GM12878 (cell line): ENCODE results near the gene HDAC9. TPM values are rescaled to one million over a fixed set of nuclear protein-coding genes. Genes with fewer than 3 reads are reported as not detected.

Experiments used
- ATAC-seq: fragments of 200-7000 bp; cut with Tn5 transposase; 3 replicates; pipeline ENCODE4 v1.9.1; 2020; ENCODE audit warnings: mild to moderate bottlenecking, moderate library complexity
- BruUV-seq: library from RNA; stranded (reverse); fragments of 400-500 nt; replicated peaks from 2 replicates; lab custom pipeline; 2021; lab: Mats Ljungman, UMichigan
- CTCF ChIA-PET: fragments of 300-600 bp; sonication (Branson Sonifier 250); formaldehyde crosslinking; extraction: SDS; loops from one replicate; lab custom pipeline; 2021; ENCODE audit warnings: inconsistent platforms; lab: Yijun Ruan, JAX
- POLR2A ChIA-PET: fragments of 350-600 bp; formaldehyde crosslinking; extraction: SDS; loops from one replicate; lab custom pipeline; 2021; ENCODE audit warnings: inconsistent platforms; lab: Charles Lee
- RAD21 ChIA-PET: fragments of 300-600 bp; sonication (Branson Sonifier 250); formaldehyde crosslinking; loops from one replicate; lab custom pipeline; 2023; ENCODE audit warnings: antibody characterized with exemption; ENCODE audit not compliant: unreplicated experiment; lab: Charles Lee
- SMC1A ChIA-PET: fragments of 300-600 bp; sonication (Branson Sonifier 250); formaldehyde crosslinking; loops from one replicate; lab custom pipeline; 2023; ENCODE audit not compliant: unreplicated experiment, uncharacterized antibody; lab: Charles Lee
- DNase-seq: peaks from one replicate; pipeline ENCODE4 v3.0.0-alpha.2; 2011; ENCODE audit warnings: low read depth, low spot score
- FAIRE-seq: peaks from 3 replicates; lab custom pipeline; 2011; peaks lifted over from hg19 to GRCh38; lab: Jason Lieb, UNC
- H2AFZ ChIP-seq: 2 replicates; pipeline ENCODE4 v1.6.0; 2011; ENCODE audit warnings: low read depth, low read length, control low read depth; ENCODE audit not compliant: control insufficient read depth
- H3K27ac ChIP-seq: 2 replicates; pipeline ENCODE4 v1.5.1; 2011; ENCODE audit warnings: control low read depth; ENCODE audit not compliant: control insufficient read depth, insufficient read depth
- H3K27me3 ChIP-seq, 2 experiments: replicated peaks in 1 of 2; 2 replicates each; pipeline versions ENCODE4 v1.6.0 to v1.6.1; 2011; ENCODE audit warnings: low read length in 1 of 2; ENCODE audit not compliant: control insufficient read depth in 2 of 2, insufficient read depth in 2 of 2
- H3K36me3 ChIP-seq, 2 experiments: 2 replicates each; pipeline ENCODE4 v1.5.1; 2011; ENCODE audit warnings: low read length in 1 of 2; ENCODE audit not compliant: control insufficient read depth in 2 of 2, insufficient read depth in 2 of 2
- H3K4me1 ChIP-seq: 2 replicates; pipeline ENCODE4 v1.6.1; 2011; ENCODE audit warnings: mild to moderate bottlenecking, low read length, moderate library complexity, mixed read lengths; ENCODE audit not compliant: control insufficient read depth, insufficient read depth
- H3K4me2 ChIP-seq: 2 replicates; pipeline ENCODE4 v1.6.0; 2011; ENCODE audit warnings: control low read depth; ENCODE audit not compliant: control insufficient read depth, insufficient read depth
- H3K4me3 ChIP-seq: fragments of 200-600 bp; sonication (generic); 2 replicates; pipeline ENCODE4 v1.5.1; 2016
- H3K79me2 ChIP-seq: 2 replicates; pipeline ENCODE4 v1.6.0; 2011; ENCODE audit warnings: low read length; ENCODE audit not compliant: control insufficient read depth, insufficient read depth
- H3K9ac ChIP-seq: 2 replicates; pipeline ENCODE4 v1.8.0; 2011; ENCODE audit warnings: low read length, control low read depth, mixed read lengths; ENCODE audit not compliant: control insufficient read depth, insufficient read depth
- H3K9me3 ChIP-seq: replicated peaks from 3 replicates; pipeline ENCODE4 v1.5.1; 2011; ENCODE audit warnings: mild to moderate bottlenecking, low read length; ENCODE audit not compliant: control insufficient read depth, insufficient read depth
- H4K20me1 ChIP-seq: 2 replicates; pipeline ENCODE4 v1.6.0; 2011; ENCODE audit not compliant: control insufficient read depth, insufficient read depth
- ATF7 ChIP-seq: fragments of 450-650 bp; IDR thresholded peaks from 2 replicates; pipeline ENCODE4 v1.6.1; 2016; ENCODE audit warnings: low read depth, mild to moderate bottlenecking
- PML ChIP-seq: IDR thresholded peaks from 2 replicates; pipeline ENCODE4 v1.6.1; 2012; ENCODE audit warnings: low read length, inconsistent platforms
- ZNF622 ChIP-seq: fragments of 450-650 bp; IDR thresholded peaks from 2 replicates; pipeline ENCODE4 v1.6.1; 2017; ENCODE audit warnings: mild to moderate bottlenecking, inconsistent platforms
- WGBS: methylation state at CpG from one replicate; pipeline ENCODE4 v1.1.6; 2016; ENCODE audit warnings: low lambda C conversion rate; ENCODE audit not compliant: insufficient replicate concordance, insufficient coverage; ENCODE audit errors: missing lambda C conversion rate; 5-methylcytosine and 5-hydroxymethylcytosine counted together
- in situ Hi-C: fragments of 300-500 bp; cut with MboI; formaldehyde crosslinking; loops from 9 replicates; pipeline ENCODE4 v1.14.3; 2018; ENCODE audit warnings: mixed read lengths
- intact Hi-C: fragments of 100-400 bp; cut with micrococcal nuclease; formaldehyde crosslinking; loops from one replicate; pipeline ENCODE4 v1.14.2; 2022; ENCODE audit not compliant: unreplicated experiment
- polyA plus RNA-seq, 11 experiments: library from polyadenylated mRNA; depleted of rRNA in 4 of 11; unstranded in 6 of 11; stranded (reverse) in 5 of 11; fragments of >200 nt; fragmentation: Nextera tagmentation in 4 of 11; fragmentation: Illumina TruSeq in 1 of 11; extraction: Ambion mirVana in 4 of 11; extraction: Trizol in 1 of 11; gene quantifications; 1 replicate in 1 of 11; 2 replicates in 10 of 11; pipeline versions ENCODE4 v1.2.1 to v1.2.3, GENCODE V29; 2011 to 2016; ENCODE audit warnings: inconsistent platforms in 2 of 11, missing spikeins in 2 of 11, low read depth in 1 of 11
- total RNA-seq, 4 experiments: library from RNA; depleted of rRNA in 3 of 4; stranded (reverse); fragments of >200 nt in 3 of 4; fragmentation: Illumina TruSeq in 1 of 4; extraction: Trizol in 1 of 4; gene quantifications; 2 replicates each; pipeline versions ENCODE4 v1.2.1 to v1.2.3, GENCODE V29; 2013 to 2021
- TF ChIP-seq, protein P1 (sequence below): fragments of 450-650 bp; IDR thresholded peaks from 2 replicates; pipeline ENCODE4 v1.6.1; 2017; ENCODE audit warnings: low read depth, mild to moderate bottlenecking, moderate library complexity
- TF ChIP-seq, protein P2 (sequence below): fragments of 450-650 bp; IDR thresholded peaks from 2 replicates; pipeline ENCODE4 v1.6.1; 2014; ENCODE audit warnings: mild to moderate bottlenecking

HDAC9 gene
- total and polyA plus RNA-seq, 10 of the 15 experiments (the other 5 are each of a cell fraction or from before 2014, with no cell fraction given) = 0.73 to 12.8 (median 0.92) TPM

DNA sequence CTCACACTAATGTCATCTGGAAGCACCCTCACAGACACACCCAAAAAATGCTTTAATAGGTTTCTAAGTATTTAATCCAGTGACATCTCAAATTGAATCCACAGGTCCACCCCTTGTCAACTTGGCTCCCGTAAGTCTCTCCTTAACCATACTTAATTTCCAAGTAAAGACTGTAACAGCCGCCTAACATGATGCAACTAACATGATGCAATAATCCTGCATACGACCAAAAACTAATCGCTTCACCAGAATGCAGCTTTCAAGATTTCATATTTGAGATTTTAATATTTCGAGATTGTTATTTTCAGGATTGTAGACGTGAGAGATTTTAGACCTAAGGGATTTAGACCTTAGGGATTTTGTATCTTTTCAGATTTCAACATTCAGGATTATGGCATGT lies 3.7 kb upstream of the HDAC9 start:
- no peak for ATAC-seq
- Histone ChIP-seq H3K27me3 (no peaks in the 10 kb centered on the region), H3K79me2 (no peaks in the 10 kb centered on the region), H4K20me1 (no peaks in the 10 kb centered on the region), H3K27ac (no peak overlapping the region)
- no TSS peak for BruUV-seq
- TF ChIP-seq ZNF622 = no peak
- TF ChIP-seq, protein P1, sequence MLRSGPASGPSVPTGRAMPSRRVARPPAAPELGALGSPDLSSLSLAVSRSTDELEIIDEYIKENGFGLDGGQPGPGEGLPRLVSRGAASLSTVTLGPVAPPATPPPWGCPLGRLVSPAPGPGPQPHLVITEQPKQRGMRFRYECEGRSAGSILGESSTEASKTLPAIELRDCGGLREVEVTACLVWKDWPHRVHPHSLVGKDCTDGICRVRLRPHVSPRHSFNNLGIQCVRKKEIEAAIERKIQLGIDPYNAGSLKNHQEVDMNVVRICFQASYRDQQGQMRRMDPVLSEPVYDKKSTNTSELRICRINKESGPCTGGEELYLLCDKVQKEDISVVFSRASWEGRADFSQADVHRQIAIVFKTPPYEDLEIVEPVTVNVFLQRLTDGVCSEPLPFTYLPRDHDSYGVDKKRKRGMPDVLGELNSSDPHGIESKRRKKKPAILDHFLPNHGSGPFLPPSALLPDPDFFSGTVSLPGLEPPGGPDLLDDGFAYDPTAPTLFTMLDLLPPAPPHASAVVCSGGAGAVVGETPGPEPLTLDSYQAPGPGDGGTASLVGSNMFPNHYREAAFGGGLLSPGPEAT = no peak
- TF ChIP-seq PML = no peak
- TF ChIP-seq, protein P2, sequence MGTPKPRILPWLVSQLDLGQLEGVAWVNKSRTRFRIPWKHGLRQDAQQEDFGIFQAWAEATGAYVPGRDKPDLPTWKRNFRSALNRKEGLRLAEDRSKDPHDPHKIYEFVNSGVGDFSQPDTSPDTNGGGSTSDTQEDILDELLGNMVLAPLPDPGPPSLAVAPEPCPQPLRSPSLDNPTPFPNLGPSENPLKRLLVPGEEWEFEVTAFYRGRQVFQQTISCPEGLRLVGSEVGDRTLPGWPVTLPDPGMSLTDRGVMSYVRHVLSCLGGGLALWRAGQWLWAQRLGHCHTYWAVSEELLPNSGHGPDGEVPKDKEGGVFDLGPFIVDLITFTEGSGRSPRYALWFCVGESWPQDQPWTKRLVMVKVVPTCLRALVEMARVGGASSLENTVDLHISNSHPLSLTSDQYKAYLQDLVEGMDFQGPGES = no peak
- no peak for TF ChIP-seq ATF7
- TF ChIP-seq, all 136 proteins: peak for 0
- WGBS = 87% methylated on average over 6 of the region's 6 CpGs
- no peak overlapping the region for H3K9ac ChIP-seq
- H3K9me3 ChIP-seq = no peaks in the 10 kb centered on the region
- H3K4me1 ChIP-seq = peaks cover 11% of the 10 kb centered on the region; the same call in 1 of the 2 replicates
- DNase-seq (no peak), FAIRE-seq (no peak)
- SMC1A ChIA-PET = no interaction called here
- CTCF ChIA-PET = no interaction called here
- POLR2A ChIA-PET = no interaction called here
- no peaks in the 10 kb centered on the region for H3K36me3 ChIP-seq
- RAD21 ChIA-PET = interaction anchor here (0.9 kb wide), 1 partner anchor 139 kb away, joined by 3 read pairs; no protein-coding TSS in a partner anchor
- no peak overlapping the region for H3K4me2 ChIP-seq
- H3K4me3 ChIP-seq = no peak overlapping the region
- intact Hi-C loops = no loop called here
- in situ Hi-C loops = no loop called here
- H2AFZ ChIP-seq = no peak overlapping the region
